ENCODE results near the gene LONRF2. TPM values are rescaled to one million over a fixed set of nuclear protein-coding genes. Genes with fewer than 3 reads are reported as not detected.

The LONRF2 gene
- total and polyA plus RNA-seq, 2 donors from 2014 or later = 1.1 to 6.3 TPM

DNA sequence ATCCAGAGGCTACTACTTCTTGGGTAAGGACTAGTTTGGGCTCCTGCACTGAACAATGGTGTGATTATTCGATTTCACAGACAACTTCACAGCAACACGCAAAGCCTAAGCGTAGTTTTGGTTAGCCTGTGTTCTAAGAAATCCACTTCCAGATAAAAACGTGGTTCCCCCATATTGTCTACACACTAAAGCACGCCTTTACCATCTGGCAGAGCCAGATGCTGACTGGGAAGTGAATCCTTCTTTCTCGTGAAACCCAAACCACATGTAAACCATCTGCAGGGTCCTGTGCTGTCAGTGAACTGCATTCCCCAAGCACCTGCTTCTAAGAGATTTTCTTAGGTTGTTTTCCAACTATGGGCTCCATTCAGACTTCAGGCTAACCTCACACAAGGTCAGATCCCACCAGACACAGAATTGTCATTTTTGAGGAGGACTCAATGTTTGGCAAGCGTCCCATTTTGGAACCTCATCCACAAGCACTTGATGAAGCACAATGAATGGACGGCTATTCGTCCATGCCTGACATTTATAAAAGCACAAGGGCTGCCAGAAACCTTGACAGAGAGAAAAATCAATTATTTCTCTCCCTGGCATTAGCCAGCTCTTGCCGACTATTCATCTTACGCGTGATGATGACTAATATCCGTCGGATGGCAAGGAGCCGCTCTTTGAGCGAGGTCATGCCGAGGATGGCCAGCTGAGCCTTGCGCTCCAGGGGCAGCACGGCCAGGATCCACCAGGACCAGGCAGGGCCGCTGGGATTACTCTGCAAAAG is 38.4 kb downstream of the LONRF2 start:
- no peak overlapping the region for H3K4me3 ChIP-seq (ENCODE audit: low read length in 3 of 3)
- H3K27me3 ChIP-seq (ENCODE audit: control insufficient read depth, insufficient read depth, low read length) = no peaks in the 10 kb centered on the region
- DNase-seq (no peak), FAIRE-seq (no peak)
- H3K9me3 ChIP-seq (ENCODE audit: control insufficient read depth in 2 of 3, insufficient read depth in 1 of 3, low read length in 3 of 3) = no peaks in the 10 kb centered on the region
- no peak for TF ChIP-seq CTCF (IDR thresholded peaks at IDR 0.05; ENCODE audit: borderline replicate concordance, extremely low read depth, insufficient read depth)
- no peak overlapping the region for H3K27ac ChIP-seq (ENCODE audit: low read depth in 2 of 2, low read length in 2 of 2)
- H3K9ac ChIP-seq (ENCODE audit: low read length in 3 of 3) = no peak overlapping the region
- peaks cover 0 to 4% (median 2%) of the 10 kb centered on the region in 3 donors for H3K36me3 ChIP-seq (ENCODE audit: control insufficient read depth in 2 of 3, insufficient read depth in 3 of 3, low read length in 3 of 3)
- intact Hi-C loops (cut with DNase I) = no loop called here
- peaks cover 0 to 5% (median 4%) of the 10 kb centered on the region in 3 donors for H3K4me1 ChIP-seq (ENCODE audit: control insufficient read depth in 2 of 3, insufficient read depth in 2 of 3, low read depth in 1 of 3, low read length in 3 of 3)

GRCh38 chr2:100281521-100282438 is 40.5 kb downstream of the LONRF2 start:
- no peak for TF ChIP-seq CTCF (IDR thresholded peaks at IDR 0.05; ENCODE audit: borderline replicate concordance, extremely low read depth, insufficient read depth)
- DNase-seq = peak in 2 of 5 donors; percentile 28 to 54
- no peak for FAIRE-seq
- Histone ChIP-seq H3K27me3 (ENCODE audit: control insufficient read depth, insufficient read depth, low read length) (no peaks in the 10 kb centered on the region), H3K27ac (ENCODE audit: low read depth in 2 of 2, low read length in 2 of 2) (no peak overlapping the region), H3K9me3 (ENCODE audit: control insufficient read depth in 2 of 3, insufficient read depth in 1 of 3, low read length in 3 of 3) (no peaks in the 10 kb centered on the region), H3K9ac (ENCODE audit: low read length in 3 of 3) (no peak overlapping the region), H3K4me1 (ENCODE audit: control insufficient read depth in 2 of 3, insufficient read depth in 2 of 3, low read depth in 1 of 3, low read length in 3 of 3) (peaks cover 0 to 5% (median 4%) of the 10 kb centered on the region in 3 donors), H3K4me3 (ENCODE audit: low read length in 3 of 3) (no peak overlapping the region), H3K36me3 (ENCODE audit: control insufficient read depth in 2 of 3, insufficient read depth in 3 of 3, low read length in 3 of 3) (no peaks in the 10 kb centered on the region)
- intact Hi-C loops (cut with DNase I) = no loop called here

GRCh38 chr2:100279586-100280534 is 42.4 kb downstream of the LONRF2 start:
- intact Hi-C loops (cut with DNase I) = loop anchor here (10.0 kb wide), 1 partner anchor 115 kb away; no protein-coding TSS in a partner anchor
- no peaks in the 10 kb centered on the region for H3K27me3 ChIP-seq (ENCODE audit: control insufficient read depth, insufficient read depth, low read length)
- TF ChIP-seq CTCF (IDR thresholded peaks at IDR 0.05; ENCODE audit: borderline replicate concordance, extremely low read depth, insufficient read depth) = no peak
- no peaks in the 10 kb centered on the region for H3K36me3 ChIP-seq (ENCODE audit: control insufficient read depth in 2 of 3, insufficient read depth in 3 of 3, low read length in 3 of 3)
- H3K9ac ChIP-seq (ENCODE audit: low read length in 3 of 3) = no peak overlapping the region
- H3K4me3 ChIP-seq (ENCODE audit: low read length in 3 of 3) = no peak overlapping the region
- DNase-seq (no peak), FAIRE-seq (no peak)
- H3K9me3 ChIP-seq (ENCODE audit: control insufficient read depth in 2 of 3, insufficient read depth in 1 of 3, low read length in 3 of 3) = no peaks in the 10 kb centered on the region
- H3K27ac ChIP-seq (ENCODE audit: low read depth in 2 of 2, low read length in 2 of 2) = no peak overlapping the region
- no peaks in the 10 kb centered on the region for H3K4me1 ChIP-seq (ENCODE audit: control insufficient read depth in 2 of 3, insufficient read depth in 2 of 3, low read depth in 1 of 3, low read length in 3 of 3)

All from kidney (tissue), 14 donors.